ENCODE results near the gene LIMK1.
A peak's percentile ranks its signal among the peaks of the same experiment; 100 is the strongest.

GRCh38 chr7:74061840-74062539 is 21.6 kb upstream of the LIMK1 start:
- no peak for TF ChIP-seq YY1 (IDR thresholded peaks at IDR 0.05)
- TF ChIP-seq REST (IDR thresholded peaks at IDR 0.05) = peak; percentile 60
- no peak for TF ChIP-seq CTCF (IDR thresholded peaks at IDR 0.05; ENCODE audit: low read depth, low read length, missing input control)
- TF ChIP-seq EGR1 (IDR thresholded peaks at IDR 0.05; ENCODE audit: low read depth in 2 of 2) = no peak
- TF ChIP-seq MAX (IDR thresholded peaks at IDR 0.05) = no peak
- no peak for TF ChIP-seq RAD21 (IDR thresholded peaks at IDR 0.05)
- TF ChIP-seq TAF1 (conservative IDR thresholded peaks at IDR 0.05) = no peak

Measured in liver (tissue), 3 donors.